Memory B cell (primary cell): ENCODE data around the gene RPTOR.

Experiments used
- ATAC-seq: fragments of 150-1000 bp; cut with Tn5 transposase; 2 replicates; pipeline ENCODE4 v1.10.0; 2021; ENCODE audit warnings: low read depth, mild to moderate bottlenecking, moderate library complexity
- DNase-seq, 2 donors: peaks; one replicate each; pipeline ENCODE4 v3.0.0; 2022; ENCODE audit warnings: low spot score in 2 of 2
- H3K27ac Mint-ChIP-seq: one replicate; pipeline ENCODE4 v1.8.0; 2022; ENCODE audit warnings: mild to moderate bottlenecking, moderate library complexity, mixed read lengths
- H3K27me3 Mint-ChIP-seq: one replicate; pipeline ENCODE4 v1.8.0; 2022; ENCODE audit warnings: mixed read lengths
- H3K36me3 Mint-ChIP-seq: one replicate; pipeline ENCODE4 v1.8.0; 2022; ENCODE audit warnings: mild to moderate bottlenecking, mixed read lengths
- H3K4me1 Mint-ChIP-seq: one replicate; pipeline ENCODE4 v1.8.0; 2022; ENCODE audit warnings: mixed read lengths
- H3K4me3 Mint-ChIP-seq: one replicate; pipeline ENCODE4 v1.8.0; 2022; ENCODE audit warnings: mild to moderate bottlenecking, moderate library complexity, mixed read lengths
- H3K9me3 Mint-ChIP-seq: one replicate; pipeline ENCODE4 v1.8.0; 2022; ENCODE audit warnings: mixed read lengths

Gene RPTOR

DNA sequence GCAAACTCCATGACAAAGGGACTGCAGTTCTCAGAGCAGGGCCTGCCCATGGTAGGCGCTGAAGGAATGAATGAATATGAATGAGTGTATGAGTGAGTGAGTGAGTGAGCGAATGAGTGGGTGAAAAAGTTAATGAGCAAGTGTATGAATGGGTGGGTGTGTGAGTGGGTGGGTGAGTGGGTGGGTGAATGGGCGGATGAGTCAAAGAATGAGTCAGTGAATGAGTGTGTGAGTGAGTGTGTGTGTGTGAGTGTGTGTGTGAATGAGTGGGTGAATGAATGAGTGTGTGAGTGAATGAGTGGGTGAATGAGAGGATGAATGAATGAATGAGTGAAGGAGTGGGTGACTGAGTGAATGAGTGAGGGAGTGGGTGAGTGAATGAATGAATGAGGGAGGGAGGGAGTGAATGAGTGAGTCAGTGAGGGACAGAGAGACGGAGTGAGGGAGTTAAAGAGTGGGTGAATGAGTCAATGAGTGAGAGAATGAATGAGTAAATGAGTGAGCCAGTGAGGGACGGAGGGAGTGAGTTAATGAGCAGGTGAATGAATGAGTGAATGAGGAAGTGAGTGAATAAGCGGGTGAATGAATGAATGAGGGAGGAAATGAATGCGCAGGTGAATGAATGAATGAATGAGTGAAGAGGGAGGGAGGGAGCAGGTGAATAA lies 435.9 kb downstream of the RPTOR start:
- peaks cover 8% of the 10 kb centered on the region for H3K27me3 Mint-ChIP-seq
- no peaks in the 10 kb centered on the region for H3K9me3 Mint-ChIP-seq
- peaks cover 8% of the 10 kb centered on the region for H3K4me1 Mint-ChIP-seq
- H3K36me3 Mint-ChIP-seq = no peaks in the 10 kb centered on the region
- no peak for DNase-seq
- H3K4me3 Mint-ChIP-seq = peak overlapping the region; percentile 8
- no peak for ATAC-seq
- peak overlapping the region; percentile 49 for H3K27ac Mint-ChIP-seq

- no peaks in the 10 kb centered on the region for H3K36me3 Mint-ChIP-seq
- ATAC-seq (peak; percentile 75), DNase-seq (peak; percentile 49 to 72)
- H3K4me1 Mint-ChIP-seq = peaks cover 8% of the 10 kb centered on the region
- no peak overlapping the region for H3K4me3 Mint-ChIP-seq
- peaks cover 8% of the 10 kb centered on the region for H3K27me3 Mint-ChIP-seq
- H3K27ac Mint-ChIP-seq = peak overlapping the region; percentile 49
- no peaks in the 10 kb centered on the region for H3K9me3 Mint-ChIP-seq
Observed at GRCh38 chr17:80981062-80981902, 436.6 kb downstream of the RPTOR start.

DNA sequence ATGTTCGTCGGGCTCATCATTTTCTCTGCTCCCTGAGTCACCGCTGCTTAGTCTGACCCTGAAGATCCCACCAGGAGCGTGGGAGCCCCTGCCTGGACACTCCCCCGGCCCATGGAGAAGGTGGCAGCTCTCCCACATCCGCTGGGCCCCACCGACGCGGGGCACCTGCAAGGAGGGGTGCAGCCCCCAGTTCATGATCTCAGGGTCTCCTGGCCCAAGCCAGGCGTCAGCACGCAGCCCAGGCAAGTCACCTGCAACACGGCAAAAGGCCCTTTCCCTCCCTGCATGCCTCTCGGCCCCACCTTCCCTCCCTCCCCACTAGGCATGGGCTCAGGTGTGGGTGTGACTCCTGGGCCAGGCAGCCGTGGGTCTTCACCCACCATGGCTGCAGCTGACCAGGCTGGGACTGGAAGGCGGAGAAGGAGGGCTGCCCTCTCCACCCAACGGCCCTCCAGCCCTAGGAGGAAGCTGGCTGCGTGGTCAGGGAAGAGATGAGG lies 437.3 kb downstream of the RPTOR start:
- Mint-ChIP-seq H3K27me3 (peaks cover 8% of the 10 kb centered on the region), H3K27ac (no peak overlapping the region), H3K36me3 (no peaks in the 10 kb centered on the region), H3K9me3 (no peaks in the 10 kb centered on the region), H3K4me1 (peaks cover 11% of the 10 kb centered on the region), H3K4me3 (no peak overlapping the region)
- no peak for ATAC-seq
- no peak for DNase-seq

DNA sequence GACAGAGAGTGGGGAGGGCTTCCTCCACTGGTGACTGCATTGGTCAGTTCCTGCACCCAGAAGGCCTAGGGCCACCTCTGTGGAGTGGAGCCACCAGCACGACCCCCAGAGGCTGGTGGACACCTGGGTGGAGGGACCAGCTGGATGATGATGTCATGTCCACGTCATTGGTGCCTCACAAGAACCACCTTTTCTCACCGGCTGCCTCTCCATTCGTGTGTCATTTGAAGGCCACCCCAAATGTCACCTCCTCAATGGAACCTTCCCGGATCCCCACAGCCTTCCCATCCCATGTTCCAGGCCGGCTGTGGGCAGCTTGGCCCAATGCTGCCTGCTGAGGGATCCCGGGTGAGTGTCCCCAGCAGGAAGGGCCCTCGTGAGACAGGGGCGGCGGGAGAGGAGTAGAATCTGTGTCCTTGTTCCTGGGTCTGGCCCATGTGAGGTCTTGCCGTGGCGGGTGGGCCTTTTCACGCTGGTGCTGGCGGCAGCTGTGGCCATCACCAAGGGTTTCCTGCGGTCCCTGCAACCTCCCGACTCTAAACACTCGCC lies 437.9 kb downstream of the RPTOR start:
- Mint-ChIP-seq H3K36me3 (no peaks in the 10 kb centered on the region), H3K27ac (no peak overlapping the region), H3K9me3 (no peaks in the 10 kb centered on the region), H3K4me3 (no peak overlapping the region), H3K27me3 (peaks cover 8% of the 10 kb centered on the region), H3K4me1 (peaks cover 16% of the 10 kb centered on the region)
- ATAC-seq (no peak), DNase-seq (no peak)

DNA sequence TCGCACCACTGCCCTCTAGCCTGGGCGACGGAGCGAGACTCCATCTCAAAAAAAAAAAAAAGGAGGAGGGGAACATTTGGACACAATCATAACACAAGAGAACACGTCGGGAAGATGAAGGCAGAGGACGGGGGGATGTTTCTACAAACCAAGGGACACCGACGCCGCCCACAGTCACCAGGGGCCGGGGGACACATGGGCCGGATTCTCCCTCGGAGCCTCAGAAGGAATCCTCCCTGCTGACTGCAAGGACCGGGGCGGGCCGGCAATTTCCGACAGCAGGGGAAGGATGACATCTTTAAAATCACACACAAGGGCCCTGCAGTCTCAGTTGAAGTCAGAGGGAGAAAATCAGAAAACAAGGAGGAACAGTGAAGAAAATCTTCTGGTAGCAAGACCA lies 438.9 kb downstream of the RPTOR start:
- no peaks in the 10 kb centered on the region for H3K36me3 Mint-ChIP-seq
- peaks cover 18% of the 10 kb centered on the region for H3K4me1 Mint-ChIP-seq
- H3K27ac Mint-ChIP-seq = no peak overlapping the region
- no peak overlapping the region for H3K4me3 Mint-ChIP-seq
- ATAC-seq (no peak), DNase-seq (no peak)
- H3K9me3 Mint-ChIP-seq = no peaks in the 10 kb centered on the region
- peaks cover 8% of the 10 kb centered on the region for H3K27me3 Mint-ChIP-seq

DNA sequence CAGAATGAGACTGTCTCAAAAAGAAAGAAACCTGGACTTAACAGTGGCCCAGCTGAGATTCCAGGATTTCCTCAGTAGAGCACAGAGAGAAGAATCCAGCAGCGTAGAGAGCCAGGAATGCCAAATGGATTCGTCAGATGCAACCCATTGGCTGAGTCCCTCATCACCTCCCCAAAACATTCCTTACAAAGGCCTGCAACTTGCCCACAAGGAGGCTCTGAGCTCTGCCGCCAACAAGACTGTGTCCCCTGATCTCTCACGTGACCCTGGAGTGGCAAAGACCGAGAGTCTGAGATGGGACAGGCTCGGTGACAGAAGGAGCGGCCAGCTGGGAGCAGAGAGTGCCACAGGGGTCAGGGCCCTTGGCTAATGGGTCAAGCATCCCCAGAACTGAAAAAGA lies 440.1 kb downstream of the RPTOR start:
- Mint-ChIP-seq H3K27me3 (peaks cover 8% of the 10 kb centered on the region), H3K27ac (no peak overlapping the region), H3K4me1 (peaks cover 21% of the 10 kb centered on the region), H3K9me3 (no peaks in the 10 kb centered on the region), H3K4me3 (no peak overlapping the region), H3K36me3 (no peaks in the 10 kb centered on the region)
- ATAC-seq (no peak), DNase-seq (no peak)

- Mint-ChIP-seq H3K4me3 (no peak overlapping the region), H3K27ac (no peak overlapping the region), H3K27me3 (no peaks in the 10 kb centered on the region), H3K9me3 (no peaks in the 10 kb centered on the region), H3K36me3 (no peaks in the 10 kb centered on the region), H3K4me1 (peaks cover 16% of the 10 kb centered on the region)
- DNase-seq = no peak
- ATAC-seq = no peak
Observed at GRCh38 chr17:80986046-80986445, 441.4 kb downstream of the RPTOR start.

- H3K9me3 Mint-ChIP-seq = no peaks in the 10 kb centered on the region
- H3K36me3 Mint-ChIP-seq = no peaks in the 10 kb centered on the region
- H3K4me3 Mint-ChIP-seq = peak overlapping the region; percentile 5
- peaks cover 16% of the 10 kb centered on the region for H3K4me1 Mint-ChIP-seq
- no peak overlapping the region for H3K27ac Mint-ChIP-seq
- ATAC-seq (peak; percentile 12), DNase-seq (no peak)
- no peaks in the 10 kb centered on the region for H3K27me3 Mint-ChIP-seq
Observed at GRCh38 chr17:80986816-80987475, 442.3 kb downstream of the RPTOR start.

GRCh38 chr17:80987941-80988461 lies 443.4 kb downstream of the RPTOR start:
- H3K27ac Mint-ChIP-seq = peak overlapping the region; percentile 45
- H3K9me3 Mint-ChIP-seq = no peaks in the 10 kb centered on the region
- no peaks in the 10 kb centered on the region for H3K27me3 Mint-ChIP-seq
- H3K36me3 Mint-ChIP-seq = no peaks in the 10 kb centered on the region
- H3K4me1 Mint-ChIP-seq = peaks cover 19% of the 10 kb centered on the region
- ATAC-seq = no peak
- DNase-seq = no peak
- no peak overlapping the region for H3K4me3 Mint-ChIP-seq

GRCh38 chr17:80989586-80989913 lies 444.9 kb downstream of the RPTOR start:
- Mint-ChIP-seq H3K4me3 (peak overlapping the region; percentile 92), H3K36me3 (peaks cover 2% of the 10 kb centered on the region), H3K4me1 (peaks cover 24% of the 10 kb centered on the region), H3K27ac (no peak overlapping the region), H3K27me3 (no peaks in the 10 kb centered on the region), H3K9me3 (no peaks in the 10 kb centered on the region)
- ATAC-seq (no peak), DNase-seq (no peak)

GRCh38 chr17:80990921-80991644 lies 446.4 kb downstream of the RPTOR start:
- Mint-ChIP-seq H3K36me3 (peaks cover 8% of the 10 kb centered on the region), H3K27ac (peak overlapping the region; percentile 82), H3K4me3 (peak overlapping the region; percentile 92), H3K9me3 (no peaks in the 10 kb centered on the region), H3K27me3 (no peaks in the 10 kb centered on the region), H3K4me1 (peaks cover 24% of the 10 kb centered on the region)
- no peak for DNase-seq
- ATAC-seq = peak; percentile 3

GRCh38 chr17:80991645-80992076 lies 447.0 kb downstream of the RPTOR start, which contains the start of gene CHMP6:
Gene CHMP6 (plus strand): TSS chr17:80991841. CDS start chr17:80991919, 78 bp downstream.
- DNase-seq (peak; percentile 71 to 76), ATAC-seq (peak; percentile 73)
- Mint-ChIP-seq H3K4me1 (peaks cover 23% of the 10 kb centered on the region), H3K36me3 (peaks cover 13% of the 10 kb centered on the region), H3K27me3 (no peaks in the 10 kb centered on the region), H3K9me3 (no peaks in the 10 kb centered on the region), H3K27ac (peak within 1 kb of the TSS; percentile 82), H3K4me3 (peak within 1 kb of the TSS; percentile 92)
